SK-N-SH (cell line): ENCODE data around the gene ZNF106. TPM values are rescaled to one million over a fixed set of nuclear protein-coding genes. Genes with fewer than 3 reads are reported as not detected.

Experiments
- CTCF ChIA-PET: fragments of 300-600, 350-600 bp; formaldehyde crosslinking; extraction: SDS; loops from one replicate; lab custom pipeline; 2021; lab: Yijun Ruan, JAX
- POLR2A ChIA-PET: fragments of 350-600 bp; sonication (Branson Sonifier 250); formaldehyde crosslinking; extraction: SDS; loops from one replicate; lab custom pipeline; 2020; ENCODE audit warnings: antibody characterized with exemption, inconsistent platforms; lab: Yijun Ruan, JAX
- DNase-seq: peaks from one replicate; pipeline ENCODE4 v3.0.0; 2012
- H2AFZ ChIP-seq: fragments of 200-600 bp; sonication (generic); 2 replicates; pipeline ENCODE4 v1.8.1; 2016; ENCODE audit warnings: antibody characterized with exemption, mild to moderate bottlenecking, low read depth
- H3F3A ChIP-seq: fragments of 200-600 bp; sonication (generic); replicated peaks from 2 replicates; pipeline ENCODE3; 2016; ENCODE audit warnings: antibody characterized with exemption, mild to moderate bottlenecking; ENCODE audit not compliant: insufficient read depth
- H3K27ac ChIP-seq, 2 experiments: fragments of 200-500 bp in 1 of 2; fragments of 200-600 bp in 1 of 2; sonication (Bioruptor generic) in 1 of 2; sonication (generic), shearing (Covaris generic) in 1 of 2; 2 replicates each; pipeline versions ENCODE4 v1.5.1 to v1.6.1; 2014 to 2016; ENCODE audit warnings: low read depth in 2 of 2, inconsistent platforms in 1 of 2, low read length in 1 of 2, mild to moderate bottlenecking in 1 of 2, mixed read lengths in 1 of 2
- H3K27me3 ChIP-seq: fragments of 200-600 bp; sonication (generic), shearing (Covaris generic); 2 replicates; pipeline ENCODE4 v1.6.1; 2016; ENCODE audit warnings: mixed run types; ENCODE audit not compliant: insufficient read depth
- H3K36me3 ChIP-seq, 2 experiments: fragments of 200-500 bp in 1 of 2; fragments of 200-600 bp in 1 of 2; sonication (Bioruptor generic) in 1 of 2; sonication (generic) in 1 of 2; replicated peaks in 1 of 2; 2 replicates each; pipeline versions ENCODE3 to v1.5.1; 2014 to 2016; ENCODE audit warnings: low read length in 1 of 2, mild to moderate bottlenecking in 1 of 2; ENCODE audit not compliant: insufficient read depth in 2 of 2, control insufficient read depth in 1 of 2
- H3K4me1 ChIP-seq, 2 experiments: fragments of 200-500 bp in 1 of 2; fragments of 200-600 bp in 1 of 2; sonication (Bioruptor generic) in 1 of 2; sonication (generic), shearing (Covaris generic) in 1 of 2; 2 replicates each; pipeline versions ENCODE4 v1.5.1 to v1.6.1; 2014 to 2016; ENCODE audit warnings: low read depth in 1 of 2, low read length in 1 of 2, mixed run types in 1 of 2; ENCODE audit not compliant: insufficient read depth in 2 of 2, control insufficient read depth in 1 of 2
- H3K4me2 ChIP-seq: fragments of 200-600 bp; sonication (generic), shearing (Covaris generic); 2 replicates; pipeline ENCODE4 v1.6.1; 2017; ENCODE audit warnings: mixed run types
- H3K4me3 ChIP-seq, 2 experiments: fragments of 200-500 bp in 1 of 2; fragments of 200-600 bp in 1 of 2; sonication (Bioruptor generic) in 1 of 2; sonication (generic), shearing (Covaris generic) in 1 of 2; 2 replicates each; pipeline versions ENCODE4 v1.5.1 to v1.8.1; 2014 to 2016; ENCODE audit warnings: low read depth in 2 of 2, inconsistent platforms in 1 of 2, low read length in 1 of 2, mild to moderate bottlenecking in 1 of 2, mixed read lengths in 1 of 2, moderate library complexity in 1 of 2
- H3K79me2 ChIP-seq: fragments of 200-600 bp; sonication (generic); 2 replicates; pipeline ENCODE4 v1.8.1; 2017; ENCODE audit warnings: mild to moderate bottlenecking; ENCODE audit not compliant: insufficient read depth
- H3K9ac ChIP-seq: fragments of 200-600 bp; sonication (generic); 2 replicates; pipeline ENCODE4 v1.6.1; 2017; ENCODE audit warnings: mixed run types
- H3K9me2 ChIP-seq: fragments of 200-600 bp; sonication (generic); 2 replicates; pipeline ENCODE4 v1.6.1; 2017; ENCODE audit warnings: mixed run types
- H3K9me3 ChIP-seq: fragments of 200-600 bp; sonication (generic); 2 replicates; pipeline ENCODE4 v1.6.1; 2017; ENCODE audit warnings: mixed run types, mild to moderate bottlenecking, moderate library complexity
- H4K20me1 ChIP-seq: fragments of 200-600 bp; sonication (generic); 2 replicates; pipeline ENCODE4 v1.6.1; 2017; ENCODE audit warnings: mild to moderate bottlenecking, mixed run types; ENCODE audit not compliant: insufficient read depth
- CHD2 ChIP-seq: fragments of 150-350 bp; IDR thresholded peaks from 2 replicates; pipeline ENCODE4 v1.6.1; 2018; ENCODE audit warnings: low read length; ENCODE audit not compliant: partially characterized antibody
- FOXJ3 ChIP-seq: sonication (generic); formaldehyde crosslinking; IDR thresholded peaks from 2 replicates; pipeline ENCODE4 v1.5.1; 2020; ENCODE audit warnings: mild to moderate bottlenecking, missing genetic modification reagents
- GABPA ChIP-seq: IDR thresholded peaks from 2 replicates; pipeline ENCODE4 v1.4.0; 2012; ENCODE audit warnings: low read depth, mild to moderate bottlenecking
- GATA2 ChIP-seq: sonication (generic); formaldehyde crosslinking; IDR thresholded peaks from 2 replicates; pipeline ENCODE4 v1.5.0; 2020; ENCODE audit warnings: mild to moderate bottlenecking, missing genetic modification reagents
- JUND ChIP-seq: IDR thresholded peaks from 2 replicates; pipeline ENCODE4 v1.4.0; 2012
- MXI1 ChIP-seq: IDR thresholded peaks from 2 replicates; pipeline ENCODE4 v1.6.1; 2012; ENCODE audit warnings: mild to moderate bottlenecking, low read depth, low read length, improper control_type of control experiment
- NRF1 ChIP-seq: IDR thresholded peaks from 2 replicates; pipeline ENCODE4 v1.6.1; 2012; ENCODE audit warnings: low read depth, mild to moderate bottlenecking, low read length
- POLR2AphosphoS5 ChIP-seq: IDR thresholded peaks from 2 replicates; pipeline ENCODE4 v1.6.1; 2012; ENCODE audit warnings: low read depth, low read length
- RAD21 ChIP-seq: IDR thresholded peaks from 2 replicates; pipeline ENCODE4 v1.6.1; 2012; ENCODE audit warnings: mild to moderate bottlenecking, low read length
- RCOR1 ChIP-seq: fragments of 150-350 bp; IDR thresholded peaks from 2 replicates; pipeline ENCODE4 v1.6.1; 2017; ENCODE audit warnings: antibody characterized with exemption, low read length
- RFX5 ChIP-seq: IDR thresholded peaks from 2 replicates; pipeline ENCODE4 v1.6.1; 2012; ENCODE audit warnings: mild to moderate bottlenecking, improper control_type of control experiment, low read length
- SMC3 ChIP-seq: IDR thresholded peaks from 2 replicates; pipeline ENCODE4 v1.6.1; 2012; ENCODE audit warnings: low read depth, low read length, improper control_type of control experiment
- TAF1 ChIP-seq: IDR thresholded peaks from 2 replicates; pipeline ENCODE4 v1.6.1; 2012; ENCODE audit warnings: low read depth, mild to moderate bottlenecking, low read length, moderate library complexity, borderline replicate concordance
- USF1 ChIP-seq: IDR thresholded peaks from 2 replicates; pipeline ENCODE4 v1.4.0; 2012; ENCODE audit warnings: low read depth, borderline replicate concordance
- YY1 ChIP-seq: IDR thresholded peaks from 2 replicates; pipeline ENCODE4 v1.4.0; 2012; ENCODE audit warnings: low read depth, mild to moderate bottlenecking
- WGBS: methylation state at CpG from one replicate; pipeline ENCODE4 v1.1.6; 2017; ENCODE audit warnings: low lambda C conversion rate; 5-methylcytosine and 5-hydroxymethylcytosine counted together
- polyA plus RNA-seq, 3 experiments: library from polyadenylated mRNA; depleted of rRNA; stranded (reverse); fragments of >200 nt; gene quantifications; 2 replicates each; pipeline ENCODE4 v1.2.3, GENCODE V29; 2012
- TF ChIP-seq, protein P1 (sequence below): IDR thresholded peaks from 2 replicates; pipeline ENCODE4 v1.4.0; 2012; ENCODE audit warnings: low read depth
- TF ChIP-seq, protein P2 (sequence below): IDR thresholded peaks from 2 replicates; pipeline ENCODE4 v1.4.0; 2012; ENCODE audit warnings: low read depth, borderline replicate concordance
- TF ChIP-seq, protein P3 (sequence below): fragments of 150-350 bp; IDR thresholded peaks from 2 replicates; pipeline ENCODE4 v1.6.1; 2016; ENCODE audit warnings: mild to moderate bottlenecking, low read depth, low read length
- TF ChIP-seq, protein P4 (sequence below): fragments of 150-350 bp; IDR thresholded peaks from 2 replicates; pipeline ENCODE4 v1.6.1; 2017; ENCODE audit warnings: antibody characterized with exemption, low read length, low read depth, borderline replicate concordance

The ZNF106 gene
- polyA plus RNA-seq, 1 of the 3 experiments (the other 2 are of a cell fraction): 8.9 TPM

- TF ChIP-seq TAF1: no peak
- TF ChIP-seq MXI1: no peak
- TF ChIP-seq, protein P1, sequence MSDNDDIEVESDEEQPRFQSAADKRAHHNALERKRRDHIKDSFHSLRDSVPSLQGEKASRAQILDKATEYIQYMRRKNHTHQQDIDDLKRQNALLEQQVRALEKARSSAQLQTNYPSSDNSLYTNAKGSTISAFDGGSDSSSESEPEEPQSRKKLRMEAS: no peak
- TF ChIP-seq GABPA: no peak
- TF ChIP-seq FOXJ3 (CRISPR knock-in tag): no peak
- TF ChIP-seq, protein P2, sequence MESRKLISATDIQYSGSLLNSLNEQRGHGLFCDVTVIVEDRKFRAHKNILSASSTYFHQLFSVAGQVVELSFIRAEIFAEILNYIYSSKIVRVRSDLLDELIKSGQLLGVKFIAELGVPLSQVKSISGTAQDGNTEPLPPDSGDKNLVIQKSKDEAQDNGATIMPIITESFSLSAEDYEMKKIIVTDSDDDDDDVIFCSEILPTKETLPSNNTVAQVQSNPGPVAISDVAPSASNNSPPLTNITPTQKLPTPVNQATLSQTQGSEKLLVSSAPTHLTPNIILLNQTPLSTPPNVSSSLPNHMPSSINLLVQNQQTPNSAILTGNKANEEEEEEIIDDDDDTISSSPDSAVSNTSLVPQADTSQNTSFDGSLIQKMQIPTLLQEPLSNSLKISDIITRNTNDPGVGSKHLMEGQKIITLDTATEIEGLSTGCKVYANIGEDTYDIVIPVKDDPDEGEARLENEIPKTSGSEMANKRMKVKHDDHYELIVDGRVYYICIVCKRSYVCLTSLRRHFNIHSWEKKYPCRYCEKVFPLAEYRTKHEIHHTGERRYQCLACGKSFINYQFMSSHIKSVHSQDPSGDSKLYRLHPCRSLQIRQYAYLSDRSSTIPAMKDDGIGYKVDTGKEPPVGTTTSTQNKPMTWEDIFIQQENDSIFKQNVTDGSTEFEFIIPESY: no peak
- TF ChIP-seq RAD21: no peak
- TF ChIP-seq NRF1: no peak
- no peak for TF ChIP-seq POLR2AphosphoS5
- no peak for TF ChIP-seq SMC3
- TF ChIP-seq JUND: peak; percentile 58; the same call in 1 of the 2 replicates
Measured at GRCh38 chr15:42491539-42492225, 741 bp upstream of the ZNF106 start (continued).

DNA sequence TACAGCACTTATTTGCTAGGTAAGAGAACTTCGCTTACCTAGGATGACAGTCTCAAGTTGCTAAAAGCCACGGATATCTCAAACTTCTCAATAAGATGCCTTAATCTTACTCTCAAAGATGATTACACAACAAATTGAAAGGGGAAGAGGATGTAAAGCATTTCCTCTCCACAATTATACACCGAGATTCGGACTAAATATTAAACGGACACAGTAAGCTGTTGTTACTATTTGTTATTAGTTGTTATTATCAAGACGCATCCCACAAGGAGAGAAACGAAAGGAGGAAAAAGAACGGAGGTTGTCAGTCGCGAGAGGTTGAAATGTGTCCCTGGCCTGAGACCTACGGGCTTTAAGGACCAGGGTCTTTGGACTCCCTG is 660 bp downstream of the ZNF106 start:
- Histone ChIP-seq H3K79me2 (peaks cover 56% of the 10 kb centered on the region), H3K4me1 (peaks cover 0 to 6% of the 10 kb centered on the region in 2 experiments; a peak in 2 of 4 replicates), H3K27ac (peak overlapping the region; percentile 77 to 99; a peak in 3 of 4 replicates), H3K4me2 (peak overlapping the region; percentile 88), H3K9ac (peak overlapping the region; percentile 99), H3F3A (peaks cover 26% of the 10 kb centered on the region), H3K9me3 (no peaks in the 10 kb centered on the region), H3K36me3 (peaks cover 0 to 5% of the 10 kb centered on the region in 2 experiments), H3K27me3 (no peaks in the 10 kb centered on the region), H2AFZ (peak overlapping the region; percentile 92), H3K9me2 (no peaks in the 10 kb centered on the region), H3K4me3 (peak overlapping the region; percentile 79 to 99), H4K20me1 (no peaks in the 10 kb centered on the region)
- CTCF ChIA-PET: interaction anchor here (1.2 kb wide), 1 partner anchor 174 kb away, joined by 4 read pairs; no protein-coding TSS in a partner anchor
- 9% methylated on average over 11 of the region's 11 CpGs for WGBS
- DNase-seq: no peak
- TF ChIP-seq CHD2 (no peak), RFX5 (no peak), FOXJ3 (CRISPR knock-in tag) (no peak), USF1 (no peak), YY1 (no peak), POLR2AphosphoS5 (no peak), RCOR1 (no peak), RAD21 (no peak), GATA2 (CRISPR knock-in tag) (no peak), JUND (no peak)
- TF ChIP-seq, protein P3, sequence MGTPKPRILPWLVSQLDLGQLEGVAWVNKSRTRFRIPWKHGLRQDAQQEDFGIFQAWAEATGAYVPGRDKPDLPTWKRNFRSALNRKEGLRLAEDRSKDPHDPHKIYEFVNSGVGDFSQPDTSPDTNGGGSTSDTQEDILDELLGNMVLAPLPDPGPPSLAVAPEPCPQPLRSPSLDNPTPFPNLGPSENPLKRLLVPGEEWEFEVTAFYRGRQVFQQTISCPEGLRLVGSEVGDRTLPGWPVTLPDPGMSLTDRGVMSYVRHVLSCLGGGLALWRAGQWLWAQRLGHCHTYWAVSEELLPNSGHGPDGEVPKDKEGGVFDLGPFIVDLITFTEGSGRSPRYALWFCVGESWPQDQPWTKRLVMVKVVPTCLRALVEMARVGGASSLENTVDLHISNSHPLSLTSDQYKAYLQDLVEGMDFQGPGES: no peak
- TF ChIP-seq, protein P4, sequence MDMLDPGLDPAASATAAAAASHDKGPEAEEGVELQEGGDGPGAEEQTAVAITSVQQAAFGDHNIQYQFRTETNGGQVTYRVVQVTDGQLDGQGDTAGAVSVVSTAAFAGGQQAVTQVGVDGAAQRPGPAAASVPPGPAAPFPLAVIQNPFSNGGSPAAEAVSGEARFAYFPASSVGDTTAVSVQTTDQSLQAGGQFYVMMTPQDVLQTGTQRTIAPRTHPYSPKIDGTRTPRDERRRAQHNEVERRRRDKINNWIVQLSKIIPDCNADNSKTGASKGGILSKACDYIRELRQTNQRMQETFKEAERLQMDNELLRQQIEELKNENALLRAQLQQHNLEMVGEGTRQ: no peak
- TF ChIP-seq, all 33 proteins: peak for 0
- POLR2A ChIA-PET: interaction anchor here (0.7 kb wide), 1 partner anchor 93 kb away, joined by 4 read pairs; no protein-coding TSS in a partner anchor
